PC-3 (cell line): ENCODE data around the gene FOXN3. TPM values are rescaled to one million over a fixed set of nuclear protein-coding genes. Genes with fewer than 3 reads are reported as not detected.

Source experiments
- ATAC-seq: fragments of 200-7000 bp; cut with Tn5 transposase; 2 replicates; pipeline ENCODE4 v1.9.1; 2020; ENCODE audit warnings: mild to moderate bottlenecking, moderate library complexity
- BruUV-seq: library from RNA; stranded (reverse); fragments of 400-500 nt; replicated peaks from 2 replicates; lab custom pipeline; 2021; lab: Mats Ljungman, UMichigan
- CTCF ChIA-PET: fragments of 300-600 bp; sonication (Branson Sonifier 250); formaldehyde crosslinking; loops from one replicate; lab custom pipeline; 2022; ENCODE audit warnings: antibody characterized with exemption; lab: Charles Lee
- POLR2A ChIA-PET: fragments of 300-600 bp; sonication (Branson Sonifier 250); formaldehyde crosslinking; loops from one replicate; lab custom pipeline; 2022; ENCODE audit warnings: antibody characterized with exemption; ENCODE audit not compliant: unreplicated experiment; lab: Charles Lee
- DNase-seq: peaks from one replicate; pipeline ENCODE4 v3.0.0-alpha.2; 2015
- H2AFZ ChIP-seq: fragments of 300-600 bp; sonication (generic); 2 replicates; pipeline ENCODE4 v1.6.0; 2016; ENCODE audit warnings: antibody characterized with exemption, low read length
- H3F3A ChIP-seq: fragments of 300-600 bp; sonication (generic); one replicate; pipeline ENCODE4 v1.6.0; 2017; ENCODE audit warnings: antibody characterized with exemption, low read length, control low read depth, mild to moderate bottlenecking; ENCODE audit not compliant: unreplicated experiment
- H3K27ac ChIP-seq: fragments of 300-600 bp; sonication (generic); 2 replicates; pipeline ENCODE4 v1.5.1; 2016; ENCODE audit warnings: mild to moderate bottlenecking, low read length
- H3K27me3 ChIP-seq: fragments of 300-600 bp; sonication (generic); 2 replicates; pipeline ENCODE4 v1.6.1; 2016; ENCODE audit warnings: low read length, mixed read lengths
- H3K36me3 ChIP-seq: fragments of 300-600 bp; sonication (generic); 2 replicates; pipeline ENCODE4 v1.6.1; 2016; ENCODE audit warnings: low read depth, mixed run types, low read length, mixed read lengths
- H3K4me1 ChIP-seq: fragments of 300-600 bp; sonication (generic); 2 replicates; pipeline ENCODE4 v1.5.1; 2016; ENCODE audit warnings: low read length; ENCODE audit not compliant: insufficient read depth
- H3K4me2 ChIP-seq: fragments of 300-600 bp; sonication (generic); 2 replicates; pipeline ENCODE4 v1.6.0; 2016; ENCODE audit warnings: low read length
- H3K4me3 ChIP-seq: fragments of 300-600 bp; sonication (generic); 2 replicates; pipeline ENCODE4 v1.5.1; 2016; ENCODE audit warnings: mild to moderate bottlenecking, low read length, mixed read lengths
- H3K79me2 ChIP-seq: fragments of 300-600 bp; sonication (generic); 2 replicates; pipeline ENCODE4 v1.6.1; 2017; ENCODE audit warnings: low read length, mixed read lengths
- H3K9ac ChIP-seq: fragments of 300-600 bp; sonication (generic); 2 replicates; pipeline ENCODE4 v1.6.0; 2016; ENCODE audit warnings: mild to moderate bottlenecking, low read length
- H3K9me2 ChIP-seq: fragments of 300-600 bp; sonication (generic); replicated peaks from 2 replicates; pipeline ENCODE4 v1.6.1; 2016; ENCODE audit warnings: mixed run types, low read length, mixed read lengths
- H3K9me3 ChIP-seq: fragments of 300-600 bp; sonication (generic); 2 replicates; pipeline ENCODE4 v1.6.1; 2016; ENCODE audit warnings: low read length, mixed read lengths
- H4K20me1 ChIP-seq: fragments of 300-600 bp; sonication (generic); 2 replicates; pipeline ENCODE4 v1.6.1; 2016; ENCODE audit warnings: low read length, mixed read lengths
- CTCF ChIP-seq: fragments of 300-600 bp; sonication (generic); conservative IDR thresholded peaks from 2 replicates; pipeline ENCODE4 v1.5.1; 2017; ENCODE audit warnings: antibody characterized with exemption, low read depth, mild to moderate bottlenecking, low read length
- EZH2 ChIP-seq: fragments of 300-600 bp; sonication (generic); IDR thresholded peaks from one replicate; pipeline ENCODE4 v1.6.1; 2017; ENCODE audit warnings: antibody characterized with exemption, mild to moderate bottlenecking, low read length; ENCODE audit not compliant: unreplicated experiment
- EZH2phosphoT487 ChIP-seq: fragments of 300-600 bp; sonication (generic); IDR thresholded peaks from 2 replicates; pipeline ENCODE4 v1.6.1; 2018; ENCODE audit warnings: mild to moderate bottlenecking, antibody characterized with exemption, low read length, borderline replicate concordance
- intact Hi-C: fragments of 100-400 bp; cut with micrococcal nuclease; formaldehyde crosslinking; loops from 2 replicates; pipeline ENCODE4 v1.9.0; 2023
- total RNA-seq: library from RNA; depleted of rRNA; stranded (reverse); fragments of >200 nt; gene quantifications from 2 replicates; pipeline ENCODE4 v1.2.3, GENCODE V29; 2014

Gene FOXN3
- total RNA-seq, 1 experiment from 2014 or later = 13.3 TPM

GRCh38 chr14:89307409-89307808 is 109.6 kb downstream of the FOXN3 start:
- Histone ChIP-seq H3K79me2 (no peaks in the 10 kb centered on the region), H3F3A (no peaks in the 10 kb centered on the region), H3K9me2 (no peaks in the 10 kb centered on the region), H2AFZ (no peak overlapping the region), H4K20me1 (no peaks in the 10 kb centered on the region), H3K9ac (no peak overlapping the region), H3K27ac (no peak overlapping the region), H3K4me3 (no peak overlapping the region), H3K36me3 (no peaks in the 10 kb centered on the region), H3K9me3 (no peaks in the 10 kb centered on the region), H3K27me3 (no peaks in the 10 kb centered on the region), H3K4me2 (no peak overlapping the region), H3K4me1 (peaks cover 40% of the 10 kb centered on the region)
- ATAC-seq (no peak), DNase-seq (no peak)
- no TSS peak for BruUV-seq
- TF ChIP-seq EZH2 = no peak
- TF ChIP-seq CTCF = no peak
- no peak for TF ChIP-seq EZH2phosphoT487
- ChIA-PET POLR2A (no interaction called here), CTCF (no interaction called here)
- intact Hi-C loops = loop anchor here (10.0 kb wide), 1 partner anchor 607 kb away; no protein-coding TSS in a partner anchor

- peak overlapping the region; percentile 83 for H3K4me2 ChIP-seq
- ChIA-PET POLR2A (interaction anchor here (0.6 kb wide), 1 partner anchor 63 kb away, joined by 7 read pairs; no protein-coding TSS in a partner anchor), CTCF (interaction anchor here (0.6 kb wide), 1 partner anchor 92 kb away, joined by 14 read pairs; no protein-coding TSS in a partner anchor)
- peak overlapping the region; percentile 90 for H2AFZ ChIP-seq
- TF ChIP-seq CTCF = no peak
- TF ChIP-seq EZH2phosphoT487 = no peak
- TF ChIP-seq EZH2 = no peak
- no peaks in the 10 kb centered on the region for H4K20me1 ChIP-seq
- H3K9ac ChIP-seq = peak overlapping the region; percentile 69
- no peaks in the 10 kb centered on the region for H3K79me2 ChIP-seq
- H3K4me3 ChIP-seq = peak overlapping the region; percentile 47; the same call in 1 of the 2 replicates
- H3K4me1 ChIP-seq = peaks cover 40% of the 10 kb centered on the region
- no peaks in the 10 kb centered on the region for H3F3A ChIP-seq
- peak; percentile 77 for DNase-seq
- H3K9me3 ChIP-seq = no peaks in the 10 kb centered on the region
- peak overlapping the region; percentile 93 for H3K27ac ChIP-seq
- intact Hi-C loops = loop anchor here (1.0 to 10.0 kb wide), 5 partner anchors 14 to 610 kb away; no protein-coding TSS in a partner anchor
- no peaks in the 10 kb centered on the region for H3K36me3 ChIP-seq
- ATAC-seq = peak; percentile 81
- H3K9me2 ChIP-seq = no peaks in the 10 kb centered on the region
- TSS peak; percentile 81 for BruUV-seq
- no peaks in the 10 kb centered on the region for H3K27me3 ChIP-seq
Measured at GRCh38 chr14:89304972-89305703, 111.9 kb downstream of the FOXN3 start.
